Stimulated activated CD4-positive, alpha-beta T cell treated with anti-CD3 and anti-CD28 coated beads, Interleukin-15, amount 100 ng/mL, for 1 hour (primary cell): ENCODE data around the gene RARS1.

ENCODE experiments used
- DNase-seq, 2 donors: peaks; one replicate each; pipeline ENCODE4 v3.0.0-alpha.2; 2020; ENCODE audit warnings: low read depth in 1 of 2, low spot score in 1 of 2

Gene RARS1

DNA sequence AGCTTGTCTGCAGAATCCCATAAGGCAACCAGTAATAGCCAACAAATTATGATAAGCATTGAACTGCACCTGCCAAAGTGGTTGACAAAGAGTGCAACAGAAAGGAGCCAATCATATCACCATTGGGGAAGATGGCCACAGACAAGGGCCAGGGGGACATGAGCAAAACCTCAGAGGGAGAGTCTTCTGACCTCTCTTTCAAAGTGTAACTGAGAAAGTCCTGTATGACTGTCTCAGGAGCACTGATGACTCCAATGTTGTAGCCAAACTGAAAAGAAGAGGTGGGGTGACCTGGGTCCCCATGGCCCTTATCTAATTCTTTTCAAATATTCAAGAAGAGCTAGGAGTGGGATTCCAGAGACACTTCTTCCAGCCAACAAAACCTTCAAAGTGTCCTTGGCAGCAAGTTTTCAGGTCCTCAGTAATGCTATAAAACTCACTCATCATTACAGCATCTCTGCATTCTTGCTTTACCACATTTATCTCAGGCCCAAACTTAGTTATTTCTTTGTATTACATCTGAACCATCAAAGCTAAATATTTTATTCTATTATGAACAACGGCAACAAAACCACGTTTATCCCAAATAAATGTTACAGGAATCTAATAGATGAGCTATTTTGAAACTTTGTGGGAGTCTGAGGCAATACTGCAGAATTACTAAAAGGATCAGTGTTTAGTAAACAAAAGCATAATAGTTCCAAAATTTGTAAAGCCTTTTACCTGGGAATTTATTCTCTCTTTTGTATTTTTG lies 67.3 kb downstream of the RARS1 start:
- no peak for DNase-seq

DNA sequence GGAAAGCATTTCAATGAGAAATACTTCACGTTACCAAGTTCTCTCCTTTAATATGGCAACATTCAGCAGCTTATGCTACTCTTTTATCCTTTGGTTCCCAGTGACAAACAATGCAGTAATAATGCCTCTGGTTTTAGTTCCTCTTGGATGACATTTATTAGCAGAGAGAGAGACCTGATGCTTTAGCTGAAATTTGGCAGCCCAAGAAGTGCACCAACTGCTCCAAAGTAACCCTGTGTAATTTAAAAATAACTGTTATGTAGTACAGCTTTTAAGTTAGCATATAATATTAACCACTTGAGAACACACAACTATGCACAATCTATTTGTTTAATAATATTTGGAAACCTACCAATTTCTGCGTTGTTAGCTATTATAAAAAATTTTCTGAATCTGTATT lies 71.1 kb downstream of the RARS1 start:
- no peak for DNase-seq

DNA sequence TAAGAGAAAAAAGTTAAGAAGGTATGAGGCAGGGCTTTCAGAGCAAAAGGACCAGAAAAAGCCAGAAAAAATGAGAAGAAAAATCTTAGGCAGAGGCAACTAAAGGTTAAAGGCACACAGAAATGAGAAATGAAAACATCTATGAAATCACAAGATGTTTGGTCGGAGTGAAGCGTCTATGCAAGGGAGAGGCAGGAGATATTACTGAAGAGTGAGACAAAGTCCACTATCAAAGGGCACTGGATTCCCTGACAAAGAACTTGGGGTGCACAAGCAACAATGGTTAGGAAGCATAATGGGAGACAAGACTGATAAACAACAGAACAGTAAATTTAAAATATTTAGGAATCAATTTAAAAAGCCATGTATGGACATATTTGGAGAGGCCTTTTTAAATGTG lies 76.0 kb downstream of the RARS1 start:
- no peak for DNase-seq

DNA sequence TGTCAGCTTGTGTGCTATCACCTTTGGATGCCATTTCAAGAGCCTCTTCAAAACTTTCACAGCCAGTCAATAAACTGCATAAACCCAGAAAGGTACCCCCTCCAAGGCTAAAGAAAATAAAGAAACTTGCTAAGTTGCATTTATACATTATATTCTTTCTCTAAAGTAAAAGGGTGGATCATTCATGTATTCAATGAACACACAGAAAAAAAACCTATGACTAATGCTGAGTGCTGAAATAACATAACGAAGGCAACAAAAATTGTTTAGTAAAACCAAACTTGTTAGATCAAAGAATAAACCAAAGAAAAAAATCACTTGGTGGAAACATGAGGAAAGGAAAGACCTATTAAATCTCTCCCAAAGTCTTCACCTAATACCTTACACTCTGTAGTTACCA lies 77.7 kb downstream of the RARS1 start:
- no peak for DNase-seq

DNA sequence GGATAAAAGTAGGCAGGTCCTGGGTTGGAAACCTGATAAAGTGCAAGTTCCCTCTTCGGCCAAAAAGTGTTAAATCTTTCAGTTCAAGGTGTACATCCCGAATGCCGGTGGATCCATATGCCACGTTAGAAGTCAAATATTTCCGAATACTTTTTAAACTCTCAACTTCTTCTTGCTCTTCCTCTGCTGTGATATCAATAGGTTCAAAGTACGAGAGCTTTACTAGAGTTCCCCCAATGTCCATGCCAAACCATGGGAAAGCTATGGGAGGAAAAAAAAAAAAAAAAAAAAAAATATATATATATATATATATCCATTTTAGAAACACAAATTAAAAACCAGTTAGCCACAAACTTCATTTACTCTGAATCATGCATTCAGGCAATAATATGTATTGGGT lies 82.5 kb downstream of the RARS1 start:
- DNase-seq: no peak
